NCI-H1930 (cell line): Measurements from ENCODE around the gene CINP.
"Not testable (repeated sequence)": the region's sequence is repeated elsewhere in the genome, so short reads cannot be mapped to it uniquely, and the experiment has no call there.

Experiments used
- DNase-seq, 2 experiments: peaks; one replicate each; lab custom pipeline; 2025; lab: John Stamatoyannopoulos, UW

CINP gene

DNA sequence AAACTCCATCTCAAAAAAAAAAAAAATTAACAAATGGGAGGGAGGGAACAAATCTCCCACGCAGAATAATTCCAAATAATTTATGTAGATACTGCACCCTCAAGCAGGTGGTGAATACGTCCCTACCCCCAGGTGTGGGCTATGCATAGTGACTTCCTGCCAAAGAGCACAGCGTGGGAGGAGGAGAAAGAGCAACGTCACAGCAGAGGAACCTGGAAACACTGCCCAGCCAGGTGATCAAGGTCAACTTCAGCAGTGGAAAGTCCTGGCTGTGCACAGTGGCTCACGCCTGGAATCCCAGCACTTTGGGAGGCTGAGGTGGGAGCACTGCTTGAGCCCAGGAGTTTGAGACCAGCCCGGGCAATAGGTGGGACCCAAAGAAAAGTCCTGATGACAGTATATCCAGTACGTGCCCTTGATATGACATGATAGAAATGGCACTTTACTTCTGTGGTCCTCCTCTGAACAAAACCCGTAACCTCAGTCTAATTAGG is 9.5 kb downstream of the CINP start:
- DNase-seq, result no peak

DNA sequence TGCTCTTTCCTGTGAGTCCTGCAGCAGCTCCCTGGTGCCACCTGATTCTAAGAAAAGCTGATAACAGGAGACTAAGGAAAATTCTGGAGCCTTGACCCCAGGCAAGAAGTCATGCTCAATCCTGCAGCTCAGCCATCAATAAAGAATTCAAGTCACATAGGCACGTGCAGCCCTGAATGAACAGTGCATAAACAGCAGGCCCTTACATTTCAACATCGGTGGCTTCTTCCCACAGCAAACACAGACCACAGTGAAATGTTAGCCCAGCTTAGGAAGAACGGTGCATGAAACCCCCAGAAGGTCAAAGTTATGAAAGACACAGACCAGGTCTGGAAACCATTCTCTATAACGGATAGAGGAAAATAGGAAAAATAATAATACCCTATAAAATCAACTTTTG is 10.5 kb downstream of the CINP start:
- DNase-seq, result no peak

DNA sequence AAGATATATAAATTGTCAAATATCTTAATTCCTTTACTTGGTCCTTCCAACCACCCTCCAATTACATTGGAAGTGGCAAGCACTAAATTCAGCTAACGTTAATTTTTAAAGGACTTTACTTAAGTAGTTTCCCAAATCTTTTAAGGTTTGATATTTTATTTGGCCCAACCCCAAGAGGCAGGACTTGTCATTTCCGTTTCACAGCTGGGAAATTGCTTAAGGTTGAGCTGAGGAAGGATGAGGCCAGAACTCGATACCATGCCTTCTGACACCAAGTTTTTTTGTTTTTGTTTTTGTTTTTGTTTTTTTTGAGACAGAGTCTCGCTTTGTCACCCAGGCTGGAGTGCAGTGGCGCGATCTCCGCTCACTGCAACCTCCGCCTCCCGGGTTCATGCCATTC is 11.1 kb downstream of the CINP start:
- DNase-seq, result not testable (repeated sequence)

DNA sequence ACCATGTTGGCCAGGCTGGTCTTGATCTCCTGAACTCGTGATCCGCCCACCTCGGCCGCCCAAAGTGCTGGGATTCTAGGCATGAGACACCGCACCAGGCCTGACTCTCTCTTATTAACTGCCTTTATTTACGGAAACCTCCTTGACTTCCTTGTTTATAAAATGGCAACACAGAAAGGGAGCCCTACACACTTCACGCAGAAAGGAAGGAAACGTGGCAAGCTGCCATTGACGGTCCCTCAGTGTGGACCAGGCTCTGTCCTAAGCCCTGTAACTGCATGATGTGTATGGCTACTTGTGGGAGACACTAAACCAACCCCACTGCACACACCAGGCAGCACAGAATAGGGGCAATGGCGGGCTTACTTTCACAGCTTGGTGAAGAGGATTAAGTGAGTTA is 11.7 kb downstream of the CINP start:
- no peak for DNase-seq

DNA sequence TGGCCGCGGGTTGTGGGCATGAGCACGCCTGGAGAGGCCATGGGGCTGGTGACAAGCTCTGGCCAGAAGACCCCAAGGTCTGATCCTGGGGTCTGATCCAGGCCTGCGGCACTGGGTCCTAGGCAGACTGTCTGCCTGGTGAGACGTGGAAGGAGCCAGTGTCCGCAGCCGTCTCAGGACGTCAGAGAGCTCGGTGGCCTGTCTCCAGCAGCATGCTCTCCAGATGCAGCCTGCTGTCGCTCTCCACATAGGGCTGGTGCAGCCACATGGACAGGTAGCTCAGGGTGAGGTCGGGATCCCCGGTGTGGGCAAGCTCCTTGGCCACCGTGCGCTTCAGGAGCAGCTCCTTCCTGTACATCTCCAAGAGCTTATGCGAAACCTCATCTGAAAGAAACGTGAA is 14.3 kb downstream of the CINP start:
- DNase-seq, result no peak

DNA sequence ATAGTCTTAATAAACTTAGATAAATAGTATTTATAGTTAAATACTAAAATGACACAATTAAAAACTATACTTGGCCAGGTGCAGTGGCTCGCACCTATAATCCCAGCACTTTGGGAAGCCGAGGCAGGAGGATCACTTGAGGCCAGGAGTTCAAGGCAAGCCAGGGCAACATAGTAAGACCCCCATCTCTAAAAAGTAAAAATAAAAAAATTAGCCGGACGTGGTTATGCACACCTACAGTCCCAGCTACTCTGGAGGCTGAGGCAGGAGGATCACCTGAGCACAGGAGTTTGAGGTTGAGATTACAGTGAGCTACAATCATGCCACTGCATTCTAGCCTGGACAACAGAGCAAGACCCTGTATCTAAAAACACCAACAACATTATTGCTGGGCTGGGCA is 16.0 kb downstream of the CINP start:
- no peak for DNase-seq

DNA sequence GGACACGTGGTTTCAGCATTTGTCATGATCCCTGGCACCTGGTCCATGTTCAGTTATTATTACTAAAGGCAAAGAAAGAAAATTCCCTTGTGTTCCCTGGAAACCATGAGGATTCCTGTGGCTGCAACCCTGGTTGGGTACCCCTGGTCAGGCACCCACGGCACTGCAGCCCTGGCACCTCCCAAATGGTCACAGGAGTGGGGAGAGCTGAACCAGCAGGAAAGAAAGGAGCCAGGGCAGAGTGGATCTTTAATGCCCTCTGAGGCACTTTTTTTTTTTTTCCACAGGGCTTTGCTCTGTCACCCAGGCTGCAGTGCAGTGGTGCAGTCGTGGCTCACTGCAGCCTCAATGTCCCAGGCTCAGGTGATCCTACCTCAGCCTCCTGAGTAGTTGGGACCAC is 17.5 kb downstream of the CINP start:
- no peak for DNase-seq

DNA sequence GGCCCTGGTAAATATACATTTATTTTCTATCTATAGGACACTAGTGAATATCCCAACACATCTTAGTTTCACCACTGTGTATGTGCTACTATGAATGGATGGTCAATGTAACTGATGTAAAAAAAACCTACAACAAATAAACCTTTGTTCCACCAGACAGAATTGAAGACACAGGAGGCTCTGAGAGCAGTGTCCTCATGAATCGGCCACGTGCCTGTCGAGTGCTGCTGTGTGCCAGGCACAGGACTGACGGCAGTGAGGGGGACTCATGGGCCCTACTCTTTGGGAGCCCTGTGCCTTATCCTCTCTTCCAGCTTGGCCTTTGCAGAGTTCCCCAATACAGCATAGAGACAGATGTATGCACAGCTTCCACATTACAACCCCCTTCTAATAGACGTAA is 18.2 kb downstream of the CINP start:
- no peak for DNase-seq

DNA sequence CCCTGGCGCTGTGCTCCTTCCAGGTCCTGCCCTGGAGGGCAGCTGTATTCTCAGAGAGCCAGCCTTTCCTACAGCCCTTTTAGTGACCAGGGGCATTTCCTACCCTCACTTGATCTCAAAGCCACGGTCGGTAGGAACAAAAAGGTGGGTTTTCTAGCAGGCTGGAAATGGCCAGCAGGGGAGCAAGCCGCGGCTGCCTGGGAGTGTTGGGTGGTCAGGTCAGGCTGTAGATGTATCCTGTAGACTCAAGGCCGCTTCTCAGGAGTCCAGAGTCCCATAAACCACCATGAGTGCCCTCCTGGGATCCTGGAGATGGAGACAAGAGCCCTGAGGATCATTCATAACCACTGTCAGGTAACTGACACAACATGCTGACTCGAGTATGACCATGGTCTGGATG is 18.6 kb downstream of the CINP start:
- DNase-seq, result no peak

DNA sequence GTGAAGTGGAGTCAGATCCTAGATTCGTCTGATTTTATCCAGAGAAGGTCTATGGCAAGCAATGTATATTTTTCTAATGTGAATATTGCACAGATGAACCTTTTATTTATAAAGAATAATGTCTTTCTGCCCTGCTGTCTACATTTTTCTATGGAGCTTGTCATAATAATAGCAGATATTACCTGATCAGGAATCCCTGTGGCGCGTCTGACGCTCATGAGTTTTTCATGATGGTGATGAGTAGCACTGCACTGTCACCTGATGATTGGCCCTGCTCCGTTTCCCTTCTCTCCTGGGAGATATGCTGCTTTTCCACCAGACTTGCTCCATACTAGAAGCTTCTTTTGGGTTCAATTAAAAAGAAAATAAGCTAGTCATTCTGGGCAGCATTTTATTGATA is 20.5 kb downstream of the CINP start:
- no peak for DNase-seq

DNA sequence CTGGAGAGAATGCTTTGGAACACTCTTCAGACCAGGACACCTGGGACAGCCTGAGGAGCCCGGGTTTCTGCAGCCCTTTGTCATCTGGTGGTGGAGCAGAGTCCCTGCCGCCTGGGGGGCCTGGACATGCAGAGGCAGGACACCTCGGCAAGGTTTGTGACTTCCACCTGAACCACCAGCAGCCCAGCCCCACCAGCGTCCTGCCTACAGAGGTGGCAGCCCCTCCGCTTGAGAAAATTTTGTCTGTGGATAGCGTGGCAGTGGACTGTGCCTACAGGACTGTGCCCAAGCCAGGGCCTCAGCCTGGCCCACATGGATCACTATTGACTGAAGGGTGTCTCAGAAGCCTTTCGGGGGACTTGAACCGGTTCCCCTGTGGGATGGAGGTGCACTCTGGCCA is 21.1 kb downstream of the CINP start:
- no peak for DNase-seq

DNA sequence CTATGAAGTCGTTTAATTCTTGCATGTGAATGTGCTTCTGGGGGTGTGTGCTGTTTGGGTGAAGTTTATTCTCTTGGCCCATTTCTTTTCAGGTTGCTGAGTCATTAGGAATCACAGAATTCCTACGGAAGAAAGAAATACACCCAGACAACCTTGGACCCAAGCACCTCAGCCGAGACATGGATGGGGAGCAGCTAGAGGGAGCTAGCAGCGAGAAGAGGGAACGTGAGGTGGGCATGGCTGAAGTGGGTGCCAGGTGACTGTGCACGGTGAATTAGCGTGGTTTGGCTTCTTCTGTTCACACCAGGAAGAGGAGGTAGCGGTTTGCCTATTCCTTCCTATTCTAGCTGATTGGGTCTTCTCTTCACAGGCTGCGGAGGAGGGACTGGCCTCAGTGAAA is 24.0 kb downstream of the CINP start:
- no peak for DNase-seq

DNA sequence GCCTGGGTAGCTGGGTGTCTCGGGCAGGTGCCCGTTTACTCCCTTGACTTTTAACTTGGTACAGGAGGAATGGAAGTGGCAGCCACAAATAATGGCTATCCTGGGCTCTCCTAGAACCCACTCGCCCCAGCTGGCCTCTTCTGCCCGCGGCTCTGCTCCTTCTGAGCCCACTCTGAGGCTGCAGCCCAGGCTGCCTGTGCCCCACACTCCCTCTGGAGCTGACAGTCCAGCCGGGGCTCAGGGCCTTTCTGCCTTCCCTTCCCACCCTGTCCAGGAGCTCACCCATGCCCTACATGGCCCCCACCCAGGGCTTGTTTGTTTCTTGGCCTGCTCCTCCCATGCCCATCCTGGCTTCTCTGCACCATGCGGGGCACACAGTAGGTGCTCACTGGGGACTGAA is 27.5 kb downstream of the CINP start:
- DNase-seq, result no peak

DNA sequence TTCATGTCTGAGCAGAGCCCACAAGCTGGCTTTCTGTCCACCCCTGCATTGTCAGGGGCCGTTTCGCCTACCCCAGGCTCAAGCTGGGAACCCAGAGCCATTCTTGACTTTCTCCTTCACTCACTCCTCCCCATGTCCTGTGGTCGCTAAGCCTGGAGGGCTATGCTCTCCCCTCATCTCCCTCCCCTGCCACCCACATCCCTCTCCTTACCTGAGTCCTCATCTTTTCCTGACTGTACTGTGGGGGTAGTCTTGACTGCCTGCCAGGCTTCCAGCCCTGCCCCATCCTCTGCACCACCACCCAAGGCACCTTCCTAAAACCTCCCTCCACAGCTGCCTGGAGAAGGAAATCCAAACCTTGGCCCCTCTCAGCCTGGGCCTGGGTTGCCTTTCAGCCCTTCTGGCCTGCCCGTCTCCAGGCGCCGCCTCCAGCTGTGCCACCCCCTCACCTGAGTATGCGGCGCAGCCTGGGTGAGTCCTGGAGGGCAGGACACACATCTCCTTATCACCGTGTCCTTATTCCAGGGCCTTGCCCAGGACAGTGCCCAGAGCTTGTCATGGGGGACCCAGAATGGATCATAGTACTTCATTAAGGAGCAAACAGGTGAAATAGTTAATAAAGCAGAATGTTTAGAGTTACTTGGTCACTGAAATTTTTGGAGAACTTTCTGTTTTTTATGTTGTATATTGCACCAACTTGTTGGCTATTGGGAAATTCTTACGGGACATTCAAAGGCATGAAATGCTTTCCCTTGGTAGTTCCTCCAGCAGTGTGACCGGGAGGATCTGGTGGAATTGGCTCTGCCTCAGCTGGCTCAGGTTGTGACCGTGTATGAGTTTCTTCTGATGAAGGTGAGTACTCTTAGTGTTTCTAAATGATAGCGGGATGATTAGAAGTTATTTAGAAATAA is 28.6 kb downstream of the CINP start:
- no peak for DNase-seq

DNA sequence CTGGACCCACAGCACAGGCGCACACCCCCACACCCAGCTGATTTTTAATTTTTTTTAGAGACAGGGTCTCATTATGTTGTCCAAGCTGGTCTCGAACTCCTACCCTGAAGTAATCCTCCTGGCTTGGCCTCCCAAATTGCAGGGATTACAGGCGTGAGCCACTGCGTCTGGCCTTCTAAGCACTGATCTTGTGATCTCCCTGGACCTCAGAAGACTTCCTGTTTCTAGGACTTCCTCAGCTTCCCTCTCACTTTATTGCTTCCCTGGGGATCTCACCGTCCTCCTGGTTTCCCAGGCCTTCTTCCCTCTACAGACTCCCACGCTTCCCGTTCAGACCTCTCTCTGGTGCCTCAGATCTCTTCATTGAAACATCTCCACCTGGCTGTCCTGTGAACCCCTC is 29.3 kb downstream of the CINP start:
- DNase-seq, result no peak

DNA sequence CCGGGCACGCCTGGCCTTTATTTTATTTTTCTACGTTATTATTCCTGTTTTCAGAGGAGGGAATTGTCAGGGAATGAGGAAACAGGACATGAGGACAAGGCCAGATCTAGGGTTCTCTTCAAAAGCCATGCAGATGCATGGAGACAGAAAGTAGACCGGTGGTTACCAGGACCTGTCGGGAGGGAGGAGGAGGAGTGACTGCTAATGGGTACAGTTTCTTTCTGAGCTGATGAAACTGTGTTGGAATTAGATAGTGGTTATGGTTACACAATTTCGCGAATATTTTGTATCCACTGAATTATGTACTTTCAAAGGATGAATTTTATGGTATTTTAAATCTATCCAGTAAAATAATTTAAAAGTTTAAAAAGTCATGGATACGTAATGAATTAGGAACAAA is 31.9 kb downstream of the CINP start:
- DNase-seq, result no peak

DNA sequence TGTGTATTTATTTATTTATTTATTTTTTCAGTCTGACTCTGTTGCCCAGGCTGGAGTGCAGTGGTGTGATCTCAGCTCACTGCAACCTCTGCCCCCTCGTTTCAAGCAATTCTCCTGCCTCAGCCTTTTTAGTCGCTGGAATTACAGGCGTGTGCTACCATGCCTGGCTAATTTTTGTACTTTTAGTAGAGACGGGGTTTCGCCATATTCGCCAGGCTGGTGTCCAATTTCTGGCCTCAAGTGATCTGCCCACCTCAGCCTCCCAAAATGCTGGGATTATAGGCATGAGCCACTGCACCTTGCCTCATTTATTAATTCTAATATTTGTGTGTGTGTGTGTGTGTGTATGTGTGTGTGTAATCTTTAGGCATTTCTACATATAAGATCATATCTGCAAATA is 33.3 kb downstream of the CINP start:
- not testable (repeated sequence) for DNase-seq

DNA sequence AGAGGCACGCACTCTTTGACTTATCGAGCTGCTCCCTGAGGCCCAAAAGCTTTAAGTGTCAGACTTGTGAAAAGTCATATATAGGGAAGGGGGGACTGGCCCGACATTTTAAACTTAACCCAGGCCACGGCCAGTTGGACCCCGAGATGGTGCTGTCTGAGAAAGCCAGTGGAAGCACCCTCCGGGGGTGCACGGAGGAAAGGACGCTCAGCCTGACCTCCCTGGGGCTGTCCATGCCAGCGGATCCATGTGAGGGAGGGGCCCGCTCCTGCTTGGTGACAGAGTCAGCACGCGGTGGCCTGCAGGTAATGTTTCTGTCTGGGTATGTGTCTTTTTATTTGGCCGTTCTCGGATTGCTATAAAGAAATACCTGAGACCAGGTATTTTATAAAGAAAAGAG is 36.1 kb downstream of the CINP start:
- DNase-seq, result no peak

DNA sequence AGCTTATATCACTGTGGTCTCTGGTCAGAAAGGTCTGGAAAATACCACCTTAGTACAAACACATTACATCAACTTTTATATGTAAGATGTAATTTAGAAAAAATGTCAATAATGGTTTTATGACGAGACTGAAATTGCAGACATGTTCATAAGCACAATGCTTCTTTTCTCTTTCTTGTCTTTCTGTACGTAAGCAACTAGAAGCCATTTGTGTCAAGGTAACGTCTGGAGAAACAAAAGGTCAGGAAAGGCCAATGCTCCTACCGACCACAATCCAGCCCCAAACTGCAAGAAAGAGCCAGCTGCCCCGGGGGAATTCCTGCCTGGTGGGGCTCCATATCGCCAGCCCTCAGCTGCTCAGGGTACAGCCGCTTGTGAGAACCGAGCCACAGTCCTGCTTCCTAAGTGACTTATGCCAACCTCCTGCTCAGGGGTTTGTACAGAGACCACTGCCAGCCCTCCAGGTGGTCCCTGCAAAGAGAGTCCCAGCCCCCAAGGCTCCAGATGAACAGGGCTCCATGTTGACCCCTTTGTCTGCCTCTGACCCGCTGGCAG is 36.8 kb downstream of the CINP start:
- no peak for DNase-seq

DNA sequence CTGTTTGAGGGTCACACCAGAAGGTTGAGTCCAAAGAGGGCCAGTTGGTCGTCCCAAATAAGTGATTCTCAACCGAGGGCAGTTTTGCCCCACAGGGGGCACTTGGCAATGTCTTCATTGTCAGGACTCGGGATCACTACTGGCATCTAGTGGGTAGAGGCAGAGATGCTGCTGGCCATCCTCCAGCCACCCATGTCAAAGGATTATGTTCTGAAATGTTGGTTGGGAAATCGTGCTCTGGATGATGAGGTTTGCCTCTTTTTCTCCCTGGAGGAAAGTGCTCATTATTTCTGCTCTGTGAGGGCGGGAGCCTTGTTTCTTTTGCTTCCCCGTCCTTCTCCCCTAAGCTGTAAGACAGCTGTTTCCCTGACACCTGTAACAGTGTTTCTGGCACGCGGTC is 39.6 kb downstream of the CINP start:
- DNase-seq, result peak; percentile 20 to 29

DNA sequence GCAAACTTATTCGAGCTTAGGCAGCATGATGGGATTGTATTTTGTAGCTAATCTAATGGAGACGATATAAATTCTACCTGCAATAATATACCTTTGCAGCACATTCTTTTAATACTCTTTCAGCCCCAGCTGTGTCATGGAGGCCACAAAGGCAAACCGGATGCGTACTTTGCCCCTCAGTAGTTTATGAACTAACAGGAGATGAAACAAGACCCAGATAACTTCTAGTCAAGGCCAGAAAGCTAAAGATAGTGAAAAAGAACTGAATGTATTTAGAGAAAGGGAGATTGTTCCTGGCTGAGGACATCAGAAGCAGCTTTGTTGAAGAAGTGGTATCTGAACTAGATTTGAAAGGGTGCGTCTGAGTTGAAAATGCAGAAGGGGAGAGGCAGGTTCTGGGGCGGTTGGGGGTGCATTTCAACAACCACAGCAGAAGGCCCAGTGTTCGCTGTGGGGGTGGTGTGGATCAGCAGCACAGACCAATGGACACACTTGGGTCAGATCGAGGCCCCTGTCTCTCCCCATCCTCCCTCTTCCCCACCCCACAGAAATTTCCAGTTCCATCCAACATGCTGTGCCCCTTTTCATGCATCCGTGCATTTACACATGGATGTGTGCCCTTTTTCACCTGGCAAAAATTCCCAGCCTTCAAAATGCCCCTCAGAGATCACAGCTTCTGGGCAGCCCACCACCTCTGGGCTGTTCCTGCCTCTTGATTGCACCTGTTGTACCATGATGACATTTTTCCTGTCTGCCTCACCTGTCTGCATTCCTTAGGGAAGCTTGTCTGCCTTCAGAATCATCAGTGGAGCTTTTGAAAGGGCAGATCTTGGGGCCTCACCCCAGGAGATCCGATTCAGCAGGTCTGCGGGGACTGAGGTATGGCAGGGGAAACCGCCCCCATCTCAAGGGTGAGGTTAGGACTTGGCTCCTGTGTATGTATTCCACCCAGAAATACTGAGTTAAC is 41.0 kb downstream of the CINP start:
- no peak for DNase-seq

DNA sequence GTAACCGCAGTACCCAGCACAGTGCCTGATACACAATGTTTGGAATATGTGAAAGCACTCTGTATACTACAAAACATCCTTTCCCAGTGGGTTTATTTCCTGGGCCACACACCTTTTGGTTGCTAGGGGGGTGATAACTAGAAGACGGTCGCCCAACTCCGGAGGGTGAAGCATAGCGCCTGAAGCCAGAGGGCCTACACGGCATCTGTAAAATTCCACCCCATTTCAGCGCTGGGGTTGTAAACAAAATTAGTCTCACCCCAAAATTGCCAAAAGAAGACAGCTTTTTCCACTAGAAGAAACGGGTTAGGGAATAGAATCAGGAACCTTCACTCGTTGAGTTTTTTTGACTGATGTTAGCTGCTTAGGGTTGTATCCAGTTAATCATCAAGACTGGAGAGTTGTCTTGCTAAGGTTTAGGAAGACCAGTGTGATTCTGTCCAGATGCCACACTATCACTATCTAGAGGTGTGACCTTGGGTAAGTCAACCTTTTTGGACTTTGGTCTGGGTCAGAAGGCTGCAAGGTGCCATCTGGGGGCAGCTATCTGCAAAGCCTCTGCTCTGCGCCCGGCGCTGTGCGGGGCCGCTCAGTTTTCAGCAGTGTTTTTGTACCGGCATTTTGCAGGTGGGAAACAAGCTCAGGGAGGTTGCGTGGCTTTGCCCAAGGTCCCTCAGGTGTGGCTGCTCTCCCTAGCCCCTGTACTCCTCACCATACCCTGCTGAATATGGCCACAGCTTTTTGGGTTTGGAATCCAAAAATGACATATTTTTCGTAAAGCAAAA is 41.8 kb downstream of the CINP start:
- no peak for DNase-seq
